OCI-M1 (cell line): ENCODE results near the gene PRKCD.

Experiments used
- DNase-seq: peaks from one replicate; lab custom pipeline; 2025; lab: John Stamatoyannopoulos, UW

Gene PRKCD

GRCh38 chr3:53232641-53233377 lies 71.8 kb downstream of the PRKCD start:
- DNase-seq = no peak

GRCh38 chr3:53234130-53234840 lies 73.3 kb downstream of the PRKCD start:
- DNase-seq = no peak

GRCh38 chr3:53234841-53235232 lies 73.8 kb downstream of the PRKCD start:
- no peak for DNase-seq

GRCh38 chr3:53235545-53235944 lies 74.5 kb downstream of the PRKCD start:
- no peak for DNase-seq

GRCh38 chr3:53236112-53236841 lies 75.3 kb downstream of the PRKCD start:
- DNase-seq = peak; percentile 71

- DNase-seq = no peak
Observed at GRCh38 chr3:53238051-53238850, 77.2 kb downstream of the PRKCD start.

- DNase-seq = no peak
Observed at GRCh38 chr3:53238886-53239285, 77.9 kb downstream of the PRKCD start.

- no peak for DNase-seq
Observed at GRCh38 chr3:53239800-53240199, 78.8 kb downstream of the PRKCD start.

- DNase-seq = no peak
Observed at GRCh38 chr3:53240989-53241972, 80.3 kb downstream of the PRKCD start.

- no peak for DNase-seq
Observed at GRCh38 chr3:53242155-53242554, 81.1 kb downstream of the PRKCD start.
